DMS53 treated with DMSO at 0.1 percent for 48 hours (cell line): Measurements from ENCODE around the gene ZNF273.

Experiments
- DNase-seq: peaks from one replicate; lab custom pipeline; 2025; ENCODE audit not compliant: unreplicated experiment; lab: John Stamatoyannopoulos, UW

Gene ZNF273

GRCh38 chr7:64876792-64877713 lies 26.0 kb upstream of the ZNF273 start:
- DNase-seq, result peak; percentile 80

DNA sequence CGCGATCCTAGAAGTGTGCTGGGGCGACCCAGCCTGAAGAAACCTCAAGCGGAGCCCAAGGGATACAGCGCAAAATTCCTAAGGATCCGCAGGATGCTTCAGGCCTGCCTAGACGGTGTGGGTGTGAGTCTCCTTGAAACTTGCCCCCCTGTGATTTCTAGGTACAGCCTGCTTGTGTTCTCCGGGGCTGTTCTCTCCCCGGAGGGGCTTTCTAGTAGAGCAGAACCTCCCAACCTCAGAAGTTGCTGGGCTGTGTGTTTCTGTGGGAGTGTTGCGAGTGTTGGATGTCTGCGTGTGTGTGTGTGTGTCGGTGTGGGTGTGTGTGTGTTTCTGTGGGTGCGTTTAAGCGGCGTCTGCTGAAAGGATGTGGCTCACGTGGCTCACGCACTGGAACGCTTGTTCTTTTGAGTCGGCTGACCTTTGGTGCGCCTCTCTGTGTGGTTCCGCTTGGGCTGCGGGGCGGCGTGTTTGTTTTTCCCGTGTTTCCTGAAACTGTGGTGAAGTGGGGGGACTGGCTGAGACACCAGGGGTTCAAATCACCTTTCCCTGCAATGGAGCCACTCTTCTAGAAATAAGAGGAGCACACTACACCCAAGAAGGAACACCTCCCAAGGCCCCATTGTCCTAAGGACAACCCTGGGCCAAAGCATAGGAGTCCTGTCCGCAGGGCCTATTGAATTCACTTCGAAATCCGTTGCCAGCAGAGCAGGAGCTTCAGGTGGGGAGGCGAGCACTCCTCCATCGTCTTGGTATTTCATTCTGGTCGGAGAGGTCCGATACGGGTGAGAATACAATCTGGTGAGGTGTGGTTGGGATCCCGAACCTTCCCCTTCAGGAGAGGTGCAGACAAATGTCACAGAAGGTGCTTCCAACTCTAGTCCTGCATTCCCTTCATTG lies 25.1 kb upstream of the ZNF273 start:
- DNase-seq, result no peak

- peak; percentile 65 for DNase-seq
Measured at GRCh38 chr7:64878684-64879083, 24.4 kb upstream of the ZNF273 start.

DNA sequence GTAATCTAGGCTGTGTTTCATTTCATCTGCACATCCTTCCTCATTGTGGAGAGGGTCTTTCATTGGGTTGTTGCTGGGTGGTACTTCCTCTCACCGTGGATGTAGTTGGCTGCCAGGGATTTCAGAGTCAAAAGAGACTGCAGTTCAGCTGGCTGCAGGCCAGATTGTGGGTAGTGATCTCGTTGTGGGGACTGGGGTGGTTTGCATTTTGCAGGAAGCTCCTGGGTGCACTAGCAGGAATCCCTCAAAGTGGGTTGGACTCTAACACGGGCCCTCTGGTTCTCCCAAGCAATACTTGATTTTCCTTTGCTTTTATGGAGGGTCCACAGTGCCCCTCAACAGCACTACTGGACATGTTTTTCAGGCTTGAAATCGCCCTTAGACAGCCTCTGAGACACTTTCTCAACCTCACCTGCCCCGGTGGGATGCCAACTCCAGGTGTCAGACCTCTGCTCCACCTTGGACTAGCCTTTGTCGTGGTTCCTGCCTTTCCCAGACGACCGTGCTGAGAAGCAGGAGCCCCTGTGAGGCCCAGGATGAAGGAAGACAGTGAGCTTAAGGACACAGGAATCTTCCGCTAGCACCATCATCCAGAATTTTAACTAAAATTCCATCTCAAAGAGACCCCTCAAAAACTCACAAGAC lies 23.9 kb upstream of the ZNF273 start:
- DNase-seq, result no peak

DNA sequence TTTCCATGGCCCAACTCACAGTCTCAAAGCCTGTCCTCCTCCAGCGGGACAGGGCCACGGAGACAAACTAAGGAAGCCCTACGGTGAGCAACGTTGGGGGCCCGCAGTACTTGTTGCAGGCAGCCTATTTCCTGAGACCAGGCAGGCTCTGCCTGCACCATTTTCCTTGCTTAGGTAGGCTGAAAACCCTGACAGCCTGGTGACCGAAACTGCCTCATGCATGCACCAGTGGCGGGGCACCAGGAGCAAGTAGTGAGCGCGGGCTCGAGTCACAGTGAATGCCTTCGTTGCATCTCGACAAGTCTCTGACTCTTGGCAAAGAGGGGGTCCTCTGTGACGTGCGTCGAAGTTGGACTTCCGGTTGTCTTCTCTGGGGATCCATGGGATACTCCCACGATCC lies 23.3 kb upstream of the ZNF273 start:
- DNase-seq, result no peak

- no peak for DNase-seq
Measured at GRCh38 chr7:64880322-64881297, 22.5 kb upstream of the ZNF273 start.

- DNase-seq, result no peak
Measured at GRCh38 chr7:64881461-64882287, 21.4 kb upstream of the ZNF273 start.

DNA sequence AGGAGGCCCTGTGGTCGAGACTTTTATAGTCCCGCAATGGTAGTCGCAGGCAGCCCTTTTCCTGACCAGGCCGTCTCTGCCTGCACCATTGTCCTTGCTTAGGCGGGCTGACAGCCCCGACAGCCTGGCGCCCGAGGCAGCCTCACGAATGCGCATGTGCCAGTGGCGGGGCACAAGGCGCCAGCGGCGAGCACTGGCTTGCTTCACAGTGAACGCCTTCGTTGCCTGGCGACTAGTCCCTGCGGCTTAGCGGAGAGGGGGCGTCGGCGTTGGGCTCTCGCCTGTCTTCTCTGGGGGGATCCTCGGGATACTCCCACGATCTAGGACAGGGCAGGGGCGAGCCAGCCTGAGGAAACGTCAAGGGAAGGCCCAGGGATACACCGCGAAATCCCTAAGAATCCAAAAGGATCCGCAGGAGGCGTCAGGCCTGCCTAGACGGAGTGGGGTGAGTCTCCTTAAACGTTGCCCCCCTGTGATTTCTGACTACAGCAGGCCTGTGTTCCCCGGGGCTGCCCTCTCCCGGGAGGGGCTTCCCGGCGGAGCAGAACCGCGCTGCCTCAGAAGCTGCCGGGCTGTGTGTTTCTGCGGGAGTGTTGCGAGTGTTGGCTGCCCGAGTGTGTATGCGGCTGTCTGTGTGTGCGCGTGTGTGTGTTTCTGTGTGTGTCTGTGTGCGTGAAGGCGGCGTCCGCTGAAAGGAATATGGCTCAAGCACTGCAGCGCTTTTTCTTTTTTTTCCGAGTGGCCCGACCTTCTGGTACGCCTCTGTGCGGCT lies 20.5 kb upstream of the ZNF273 start:
- peak; percentile 78 for DNase-seq

GRCh38 chr7:64883113-64883905 lies 19.8 kb upstream of the ZNF273 start:
- no peak for DNase-seq

GRCh38 chr7:64884085-64884912 lies 18.8 kb upstream of the ZNF273 start:
- DNase-seq, result no peak

- no peak for DNase-seq
Measured at GRCh38 chr7:64884913-64885370, 18.1 kb upstream of the ZNF273 start.

GRCh38 chr7:64885520-64886240 lies 17.4 kb upstream of the ZNF273 start:
- DNase-seq, result no peak

- DNase-seq, result no peak
Measured at GRCh38 chr7:64886956-64887545, 16.0 kb upstream of the ZNF273 start.

- peak; percentile 82 for DNase-seq
Measured at GRCh38 chr7:64887756-64888508, 15.1 kb upstream of the ZNF273 start.

DNA sequence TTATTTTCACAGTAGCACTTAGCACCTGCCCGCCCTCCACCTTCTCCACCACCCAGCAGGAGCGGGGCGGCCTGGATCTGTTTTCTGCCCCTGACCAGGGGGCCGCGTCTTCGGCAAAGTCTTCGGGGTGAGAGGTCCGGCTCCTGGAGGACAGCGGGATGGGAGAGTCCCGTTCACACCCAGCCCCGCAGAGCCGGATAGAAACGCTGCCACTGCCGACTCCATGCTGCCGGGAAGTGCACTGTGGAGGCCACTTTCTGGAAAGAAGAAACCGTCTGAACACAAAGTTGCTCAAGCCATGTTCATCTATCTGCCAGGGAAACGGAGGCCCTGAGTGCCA lies 14.5 kb upstream of the ZNF273 start:
- no peak for DNase-seq
